HL-60 (cell line): Measurements from ENCODE around the gene MSL1.

Experiments used
- GABPA ChIP-seq: IDR thresholded peaks from 2 replicates; pipeline ENCODE4 v1.6.1; 2012; ENCODE audit warnings: low read depth
- SPI1 ChIP-seq: IDR thresholded peaks from 2 replicates; pipeline ENCODE4 v1.6.1; 2012; ENCODE audit warnings: low read depth, mild to moderate bottlenecking, borderline replicate concordance
- TF ChIP-seq, protein P1 (sequence below): IDR thresholded peaks from one replicate; pipeline ENCODE4 v1.5.1; 2011; ENCODE audit warnings: low read length, control low read depth, inconsistent platforms; ENCODE audit not compliant: insufficient read depth

GRCh38 chr17:40181205-40181604 lies 59.4 kb downstream of the MSL1 start:
- TF ChIP-seq, protein P1, sequence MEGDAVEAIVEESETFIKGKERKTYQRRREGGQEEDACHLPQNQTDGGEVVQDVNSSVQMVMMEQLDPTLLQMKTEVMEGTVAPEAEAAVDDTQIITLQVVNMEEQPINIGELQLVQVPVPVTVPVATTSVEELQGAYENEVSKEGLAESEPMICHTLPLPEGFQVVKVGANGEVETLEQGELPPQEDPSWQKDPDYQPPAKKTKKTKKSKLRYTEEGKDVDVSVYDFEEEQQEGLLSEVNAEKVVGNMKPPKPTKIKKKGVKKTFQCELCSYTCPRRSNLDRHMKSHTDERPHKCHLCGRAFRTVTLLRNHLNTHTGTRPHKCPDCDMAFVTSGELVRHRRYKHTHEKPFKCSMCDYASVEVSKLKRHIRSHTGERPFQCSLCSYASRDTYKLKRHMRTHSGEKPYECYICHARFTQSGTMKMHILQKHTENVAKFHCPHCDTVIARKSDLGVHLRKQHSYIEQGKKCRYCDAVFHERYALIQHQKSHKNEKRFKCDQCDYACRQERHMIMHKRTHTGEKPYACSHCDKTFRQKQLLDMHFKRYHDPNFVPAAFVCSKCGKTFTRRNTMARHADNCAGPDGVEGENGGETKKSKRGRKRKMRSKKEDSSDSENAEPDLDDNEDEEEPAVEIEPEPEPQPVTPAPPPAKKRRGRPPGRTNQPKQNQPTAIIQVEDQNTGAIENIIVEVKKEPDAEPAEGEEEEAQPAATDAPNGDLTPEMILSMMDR, result no peak
- TF ChIP-seq GABPA (no peak), SPI1 (no peak)
